Right cardiac atrium (tissue), 5 donors: Measurements from ENCODE around the gene TFPI. TPM values are rescaled to one million over a fixed set of nuclear protein-coding genes. Genes with fewer than 3 reads are reported as not detected.
A peak's percentile ranks its signal among the peaks of the same experiment; 100 is the strongest.
"Not testable (repeated sequence)": the region's sequence is repeated elsewhere in the genome, so short reads cannot be mapped to it uniquely, and the experiment has no call there.

Source experiments
- ATAC-seq, 2 donors: fragments of 200-7000 bp; cut with Tn5 transposase; one replicate each; pipeline versions ENCODE4 v1.8.0 to v1.9.1; 2020; ENCODE audit warnings: moderate library complexity in 2 of 2, mild to moderate bottlenecking in 1 of 2
- DNase-seq, 3 donors: peaks; one replicate each; pipeline ENCODE4 v3.0.0-alpha.2; 2020
- H3K27ac ChIP-seq: one replicate; pipeline ENCODE4 v1.5.1; 2013; ENCODE audit warnings: mild to moderate bottlenecking, low read length, control low read depth, moderate library complexity
- H3K27me3 ChIP-seq: one replicate; pipeline ENCODE4 v1.6.1; 2013; ENCODE audit not compliant: control insufficient read depth, insufficient read depth
- H3K4me1 ChIP-seq: one replicate; pipeline ENCODE4 v1.6.1; 2013; ENCODE audit warnings: low read length; ENCODE audit not compliant: control insufficient read depth, insufficient read depth
- H3K4me3 ChIP-seq: one replicate; pipeline ENCODE4 v1.5.1; 2013; ENCODE audit warnings: low read length, control low read depth
- H3K9me3 ChIP-seq: one replicate; pipeline ENCODE4 v1.6.1; 2013; ENCODE audit warnings: low read length; ENCODE audit not compliant: control insufficient read depth
- WGBS: extraction: QIAGEN DNeasy Blood & Tissue Kit; methylation state at CpG from one replicate; pipeline ENCODE4 v1.1.7; 2013; 5-methylcytosine and 5-hydroxymethylcytosine counted together
- intact Hi-C, 4 donors: fragments of 100-400 bp; cut with DNase I; formaldehyde crosslinking; loops; one replicate each; pipeline versions ENCODE4 v1.11.0 to v1.14.0; 2022 to 2023
- polyA plus RNA-seq: library from polyadenylated mRNA; stranded (reverse); fragments of 200-250 nt; gene quantifications from one replicate; pipeline ENCODE4 v1.2.3, GENCODE V29; 2013
- total RNA-seq, 4 donors: library from RNA; stranded (reverse); fragmentation: NEBNext Ultra II Directional; extraction: Animal tissue kit (Norgen Biotek cat#: 25700); gene quantifications; one replicate each; pipeline ENCODE4 v1.2.1, GENCODE V29; 2021
- donor health status: healthy with polysubstance abuse.
- donor health status: DM: no; HTN: yes; CAD: no.
- donor health status: DM: no; HTN: no; CAD: no.
- donor health status: DM: no; HTN: yes; CAD: no; lungs with severe emphysema.
- donor health status: DM: yes; HTN: yes; CAD: no.

TFPI gene
- total and polyA plus RNA-seq, 5 donors = 27.1 to 62.7 (median 42.7) TPM

DNA sequence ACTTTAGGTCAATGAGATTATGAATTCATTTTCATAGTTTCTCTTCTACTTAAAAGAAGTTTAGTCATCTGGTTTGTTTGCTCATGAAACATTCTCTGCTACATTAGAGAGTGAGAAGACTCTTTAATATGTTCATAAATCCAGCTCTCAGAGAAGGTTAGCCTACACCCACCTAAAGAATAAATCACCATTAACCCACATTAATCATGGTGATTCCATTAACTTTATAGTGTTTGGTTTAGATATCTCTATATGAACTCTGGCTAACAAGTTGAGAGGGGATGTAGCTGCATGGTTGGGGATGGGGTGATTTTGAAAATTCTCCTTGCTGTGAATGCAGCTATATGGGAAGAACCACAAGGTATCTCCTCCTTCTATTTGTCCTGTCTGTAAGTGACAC lies 10.7 kb downstream of the TFPI start:
- Histone ChIP-seq H3K4me1 (peaks cover 3% of the 10 kb centered on the region), H3K27ac (no peak overlapping the region), H3K9me3 (no peaks in the 10 kb centered on the region), H3K4me3 (no peak overlapping the region), H3K27me3 (no peaks in the 10 kb centered on the region)
- intact Hi-C loops = no loop called here
- DNase-seq (no peak), ATAC-seq (no peak)

DNA sequence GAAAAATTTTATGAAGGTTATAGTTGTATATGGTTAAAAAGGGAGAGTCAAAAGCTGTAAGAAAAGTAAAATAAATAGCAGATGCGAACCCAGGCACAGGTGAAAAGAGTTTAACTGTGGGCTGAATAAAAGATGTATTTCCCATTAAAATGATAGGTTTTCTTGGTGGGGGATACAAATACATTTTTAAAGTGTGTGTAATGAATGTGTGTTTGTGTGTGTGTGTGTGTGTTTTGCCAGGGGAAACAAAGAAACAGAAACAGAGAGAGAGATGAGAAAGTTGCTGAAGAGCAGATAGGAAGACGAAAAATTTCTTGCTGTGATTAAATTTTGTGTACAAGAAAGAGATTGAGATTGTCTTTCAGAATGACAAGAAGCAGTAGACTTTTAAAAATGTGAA lies 12.1 kb downstream of the TFPI start:
- Histone ChIP-seq H3K27me3 (no peaks in the 10 kb centered on the region), H3K4me1 (peaks cover 1% of the 10 kb centered on the region), H3K27ac (peak overlapping the region; percentile 68), H3K9me3 (no peaks in the 10 kb centered on the region), H3K4me3 (no peak overlapping the region)
- DNase-seq = no peak
- 74% methylated on average over 2 of the region's 2 CpGs for WGBS
- intact Hi-C loops = no loop called here
- no peak for ATAC-seq

DNA sequence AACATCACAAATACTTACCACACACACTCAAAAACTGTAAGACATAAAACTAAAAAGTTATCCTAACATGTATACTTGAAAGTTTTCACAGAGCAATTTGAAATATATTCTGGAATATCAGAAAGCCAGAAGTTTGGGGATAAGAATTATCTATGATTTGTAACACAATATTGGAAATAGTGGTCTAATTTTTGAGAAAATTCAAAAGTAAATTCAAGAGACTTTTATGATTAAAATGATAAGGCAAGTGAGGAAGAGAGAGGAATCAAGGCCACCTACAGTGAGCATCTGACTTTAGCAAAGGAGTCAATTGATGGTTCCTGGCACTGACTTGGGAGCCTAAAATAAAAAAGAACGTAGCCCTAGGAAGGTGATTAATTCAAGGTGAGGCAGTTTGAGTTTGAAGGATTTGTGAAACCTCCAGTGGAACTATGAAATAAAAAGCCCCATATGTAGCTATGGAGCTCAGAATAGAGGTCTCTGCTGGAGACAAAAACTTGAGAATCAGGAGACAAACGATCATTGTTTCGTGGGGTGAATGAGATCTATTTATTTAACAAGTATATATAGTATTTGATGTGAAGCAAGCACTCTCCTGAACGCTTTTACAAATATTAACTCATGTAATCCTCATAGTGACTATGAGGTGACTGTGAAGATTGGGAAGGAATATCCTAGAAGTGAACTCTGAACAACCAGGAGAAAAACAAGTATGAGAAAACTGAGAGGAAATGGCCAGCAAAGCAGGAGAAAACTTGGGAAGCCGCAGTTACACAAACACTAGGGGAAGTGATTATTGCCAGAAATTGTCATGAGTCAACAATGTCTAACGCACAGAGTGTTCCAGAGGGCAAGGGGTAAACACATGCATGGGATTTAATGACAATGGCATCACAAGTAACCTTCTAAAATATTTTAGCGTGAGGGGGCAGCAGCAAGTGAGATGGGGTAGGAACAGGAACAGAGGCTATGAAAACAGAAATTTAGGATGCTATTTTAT lies 12.8 kb downstream of the TFPI start:
- ATAC-seq (peak; percentile 89 to 95), DNase-seq (no peak)
- peak overlapping the region; percentile 53 for H3K27ac ChIP-seq
- WGBS = 33% methylated on average over 7 of the region's 7 CpGs
- H3K9me3 ChIP-seq = no peaks in the 10 kb centered on the region
- H3K27me3 ChIP-seq = no peaks in the 10 kb centered on the region
- peak overlapping the region; percentile 6 for H3K4me3 ChIP-seq
- intact Hi-C loops = no loop called here
- peaks cover 1% of the 10 kb centered on the region for H3K4me1 ChIP-seq

DNA sequence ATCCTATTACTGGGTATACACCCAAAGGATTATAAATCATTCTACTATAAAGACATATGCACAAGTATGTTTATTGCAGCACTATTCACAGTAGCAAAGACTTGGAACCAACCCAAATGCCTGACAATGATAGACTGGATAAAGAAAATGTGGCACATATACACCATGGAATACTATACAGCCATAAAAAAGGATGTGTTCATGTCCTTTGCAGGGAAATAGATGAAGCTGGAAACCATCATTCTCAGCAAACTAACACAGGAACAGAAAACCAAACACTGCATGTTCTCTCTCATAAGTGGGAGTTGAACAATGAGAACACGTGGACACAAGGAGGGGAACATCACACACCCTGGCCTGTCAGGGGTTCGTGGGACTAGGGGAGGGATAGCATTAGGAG lies 16.0 kb downstream of the TFPI start:
- H3K27me3 ChIP-seq, H3K27ac ChIP-seq, ATAC-seq, intact Hi-C loops, DNase-seq, H3K4me1 ChIP-seq, H3K4me3 ChIP-seq, H3K9me3 ChIP-seq: not testable (repeated sequence)
- 91% methylated on average over 2 of the region's 2 CpGs for WGBS

DNA sequence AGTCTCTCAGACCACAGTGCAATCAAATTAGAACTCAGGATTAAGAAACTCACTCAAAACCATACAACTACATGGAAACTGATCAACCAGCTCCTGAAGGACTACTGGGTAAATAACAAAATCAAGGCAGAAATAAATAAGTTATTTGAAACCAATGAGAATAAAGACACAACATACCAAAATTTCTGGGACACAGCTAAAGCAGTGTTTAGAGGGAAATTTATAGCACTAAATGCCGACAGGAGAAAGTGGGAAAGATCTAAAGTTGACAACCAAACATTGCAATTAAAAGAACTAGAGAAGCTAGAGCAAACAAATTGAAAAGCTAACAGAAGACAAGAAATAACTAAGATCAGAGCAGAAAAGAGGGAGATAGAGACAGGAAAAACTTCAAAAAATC lies 18.9 kb downstream of the TFPI start:
- DNase-seq, H3K9me3 ChIP-seq, H3K27me3 ChIP-seq, H3K4me1 ChIP-seq, ATAC-seq, H3K4me3 ChIP-seq, H3K27ac ChIP-seq, intact Hi-C loops: not testable (repeated sequence)
- WGBS = 100% methylated on average over 1 of the region's 1 CpG

DNA sequence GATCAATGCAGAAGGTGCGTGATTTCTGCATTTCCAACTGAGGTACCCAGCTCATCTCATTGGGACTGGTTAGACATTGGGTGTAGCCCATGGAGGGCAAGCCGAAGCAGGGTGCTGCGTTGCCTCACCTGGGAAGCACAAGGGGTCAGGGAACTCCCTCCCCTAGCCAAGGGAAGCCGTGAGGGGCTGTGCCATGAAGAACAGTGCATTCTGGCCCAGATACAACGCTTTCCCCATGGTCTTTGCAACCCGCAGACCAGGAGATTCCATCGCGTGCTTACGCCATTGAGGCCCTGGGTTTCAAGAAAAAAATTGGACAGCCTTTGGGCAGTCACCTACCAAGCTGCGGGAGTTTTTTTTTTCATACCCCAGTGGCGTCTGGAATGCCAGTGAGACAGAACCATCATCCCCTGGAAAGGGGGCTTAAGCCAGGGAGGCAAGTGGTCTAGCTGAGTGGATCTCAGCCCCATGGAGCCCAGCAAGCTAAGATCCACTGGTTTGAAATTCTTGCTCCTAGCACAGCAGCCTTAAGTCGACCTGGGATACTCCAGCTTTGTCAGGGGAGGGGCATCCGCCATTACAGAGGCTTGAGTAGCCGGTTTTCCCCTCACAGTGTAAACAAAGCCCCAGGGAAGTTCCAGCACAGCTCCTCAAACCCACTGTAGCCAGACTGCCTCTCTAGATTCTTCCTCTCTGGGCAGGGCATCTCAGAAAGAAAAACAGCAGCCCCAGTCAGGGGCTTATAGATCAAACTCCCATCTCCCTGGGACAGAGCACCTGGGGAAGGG lies 21.7 kb downstream of the TFPI start:
- ATAC-seq (no peak), DNase-seq (no peak)
- Histone ChIP-seq H3K4me1 (no peaks in the 10 kb centered on the region), H3K27ac (no peak overlapping the region), H3K4me3 (no peak overlapping the region), H3K9me3 (no peaks in the 10 kb centered on the region), H3K27me3 (no peaks in the 10 kb centered on the region)
- intact Hi-C loops = no loop called here
- WGBS = 94% methylated on average over 14 of the region's 14 CpGs

DNA sequence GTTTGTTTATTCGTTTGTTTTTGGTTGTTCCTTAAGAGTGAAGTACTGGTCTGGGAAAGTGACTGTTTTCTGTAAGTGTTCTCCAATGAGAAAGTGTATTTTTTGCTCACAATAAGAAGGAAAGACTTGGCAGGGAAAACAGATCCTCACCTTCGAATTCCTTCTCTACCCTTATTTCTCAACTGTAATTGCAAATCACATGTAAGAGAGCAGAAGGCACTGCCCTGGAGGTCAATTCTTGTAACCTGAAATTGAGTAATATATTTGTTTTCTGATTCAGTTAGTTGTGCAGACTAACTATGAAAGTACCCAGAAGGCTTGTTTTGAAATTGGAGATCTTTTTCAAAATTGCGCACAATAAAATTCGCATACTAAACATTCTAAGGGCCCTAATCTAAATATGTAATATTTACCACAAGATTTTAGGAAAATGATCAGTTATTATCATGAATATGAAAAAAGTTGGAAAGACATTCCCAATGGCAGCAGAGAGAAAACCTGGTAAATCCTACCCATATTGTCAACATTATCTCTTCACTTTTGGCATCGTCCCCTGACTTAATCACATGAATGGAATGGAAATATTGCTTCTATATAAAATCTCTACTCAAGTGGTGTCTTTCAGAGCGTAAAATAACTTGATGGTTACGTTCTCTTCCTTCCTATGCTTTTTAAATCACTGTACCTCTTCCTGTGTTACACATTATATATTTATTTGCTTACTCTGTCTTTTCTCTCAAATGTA lies 24.1 kb downstream of the TFPI start:
- Histone ChIP-seq H3K9me3 (no peaks in the 10 kb centered on the region), H3K4me3 (no peak overlapping the region), H3K4me1 (no peaks in the 10 kb centered on the region), H3K27ac (no peak overlapping the region), H3K27me3 (no peaks in the 10 kb centered on the region)
- ATAC-seq = no peak
- 90% methylated on average over 7 of the region's 7 CpGs for WGBS
- DNase-seq = no peak
- intact Hi-C loops = no loop called here

DNA sequence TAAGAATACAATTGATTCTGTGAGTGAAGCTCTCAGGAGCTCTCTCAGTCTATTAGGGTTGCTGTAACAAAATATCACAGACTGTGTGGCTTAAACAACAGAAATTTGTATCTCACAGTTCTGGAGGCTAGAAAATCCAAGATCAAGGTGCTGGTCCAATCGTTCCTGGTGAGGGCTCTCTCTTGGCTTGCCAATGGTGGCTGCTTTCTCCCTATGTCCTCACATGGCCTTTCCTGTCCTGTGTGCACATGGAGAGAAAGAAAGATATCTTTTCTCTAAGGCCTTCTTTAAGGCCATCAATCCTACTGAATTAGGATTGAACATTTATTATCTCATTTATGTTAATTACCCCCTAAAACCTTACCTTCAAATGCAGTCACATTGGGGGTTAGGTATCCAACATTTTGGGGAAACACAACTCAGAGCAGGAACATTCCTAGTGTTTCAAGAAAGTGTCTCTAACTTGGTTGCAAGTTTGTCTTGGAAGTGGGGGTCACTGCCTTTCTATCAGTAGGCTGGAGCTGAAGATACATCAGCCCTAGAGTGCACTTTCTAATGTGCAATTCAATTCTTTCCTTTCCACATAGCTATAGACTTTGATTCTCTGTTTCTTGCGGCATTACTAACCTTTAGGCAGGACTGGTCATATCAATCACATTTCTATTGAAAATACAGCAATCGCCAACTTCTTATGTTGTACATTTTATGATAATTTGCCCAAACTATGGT lies 24.8 kb downstream of the TFPI start:
- H3K27me3 ChIP-seq = no peaks in the 10 kb centered on the region
- ATAC-seq (no peak), DNase-seq (no peak)
- H3K27ac ChIP-seq = no peak overlapping the region
- H3K9me3 ChIP-seq = no peaks in the 10 kb centered on the region
- no peaks in the 10 kb centered on the region for H3K4me1 ChIP-seq
- no peak overlapping the region for H3K4me3 ChIP-seq
- intact Hi-C loops = no loop called here
- 82% methylated on average over 3 of the region's 3 CpGs for WGBS

DNA sequence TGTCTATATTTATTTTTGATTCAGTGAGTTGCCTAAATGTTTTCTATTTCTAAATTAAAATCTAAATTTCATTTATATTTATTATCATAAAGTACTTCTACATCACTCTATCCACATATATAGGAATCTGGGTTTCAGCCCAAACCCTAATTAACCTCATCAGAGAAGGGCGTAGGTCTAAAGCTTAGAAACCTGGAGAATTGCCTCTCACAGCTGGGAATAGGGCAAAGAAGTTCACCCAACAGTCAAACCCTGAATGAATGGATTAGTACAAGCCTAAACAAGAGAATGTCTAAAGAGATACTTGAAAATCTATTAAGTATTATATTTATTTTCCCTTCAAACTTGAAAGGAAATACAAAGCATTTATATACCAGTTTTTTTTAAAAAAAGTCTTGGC lies 26.2 kb downstream of the TFPI start:
- Histone ChIP-seq H3K27ac (no peak overlapping the region), H3K27me3 (no peaks in the 10 kb centered on the region), H3K4me3 (no peak overlapping the region), H3K4me1 (no peaks in the 10 kb centered on the region), H3K9me3 (no peaks in the 10 kb centered on the region)
- DNase-seq = no peak
- intact Hi-C loops = no loop called here
- ATAC-seq = no peak
- 34% methylated on average over 1 of the region's 1 CpG for WGBS

DNA sequence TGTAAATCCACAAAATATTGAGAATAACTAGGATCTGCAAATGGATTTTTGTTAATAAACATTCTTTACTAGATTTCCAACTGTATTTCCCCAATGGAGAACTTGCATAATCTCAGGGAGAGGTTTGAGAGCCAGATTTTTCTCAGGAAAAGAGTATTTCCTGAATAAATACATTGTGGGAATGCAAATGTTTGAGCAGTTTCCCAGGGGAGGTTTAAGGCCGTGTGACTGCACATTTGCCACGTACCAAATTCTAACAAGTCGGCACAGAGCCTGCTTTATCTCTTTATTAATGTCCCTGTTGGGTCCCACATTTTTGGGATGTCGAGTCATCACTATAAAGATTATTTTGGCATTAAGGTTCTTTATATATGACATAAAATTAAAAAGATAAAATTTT lies 27.0 kb downstream of the TFPI start:
- ATAC-seq = peak; percentile 41 to 58
- no peak overlapping the region for H3K27ac ChIP-seq
- WGBS = 23% methylated on average over 4 of the region's 4 CpGs

More for the DNA sequence above, 27.0 kb downstream of the TFPI start:
- no peaks in the 10 kb centered on the region for H3K9me3 ChIP-seq
- no peaks in the 10 kb centered on the region for H3K27me3 ChIP-seq
- no peak for DNase-seq
- H3K4me1 ChIP-seq = no peaks in the 10 kb centered on the region
- H3K4me3 ChIP-seq = no peak overlapping the region
- intact Hi-C loops = no loop called here
